ENCODE measurements around the gene EIF2D. TPM values are rescaled to one million over a fixed set of nuclear protein-coding genes. Genes with fewer than 3 reads are reported as not detected.

Gene EIF2D, protein sequence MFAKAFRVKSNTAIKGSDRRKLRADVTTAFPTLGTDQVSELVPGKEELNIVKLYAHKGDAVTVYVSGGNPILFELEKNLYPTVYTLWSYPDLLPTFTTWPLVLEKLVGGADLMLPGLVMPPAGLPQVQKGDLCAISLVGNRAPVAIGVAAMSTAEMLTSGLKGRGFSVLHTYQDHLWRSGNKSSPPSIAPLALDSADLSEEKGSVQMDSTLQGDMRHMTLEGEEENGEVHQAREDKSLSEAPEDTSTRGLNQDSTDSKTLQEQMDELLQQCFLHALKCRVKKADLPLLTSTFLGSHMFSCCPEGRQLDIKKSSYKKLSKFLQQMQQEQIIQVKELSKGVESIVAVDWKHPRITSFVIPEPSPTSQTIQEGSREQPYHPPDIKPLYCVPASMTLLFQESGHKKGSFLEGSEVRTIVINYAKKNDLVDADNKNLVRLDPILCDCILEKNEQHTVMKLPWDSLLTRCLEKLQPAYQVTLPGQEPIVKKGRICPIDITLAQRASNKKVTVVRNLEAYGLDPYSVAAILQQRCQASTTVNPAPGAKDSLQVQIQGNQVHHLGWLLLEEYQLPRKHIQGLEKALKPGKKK
- total RNA-seq, result 61.2 and 65.4 TPM in 2 replicates

DNA sequence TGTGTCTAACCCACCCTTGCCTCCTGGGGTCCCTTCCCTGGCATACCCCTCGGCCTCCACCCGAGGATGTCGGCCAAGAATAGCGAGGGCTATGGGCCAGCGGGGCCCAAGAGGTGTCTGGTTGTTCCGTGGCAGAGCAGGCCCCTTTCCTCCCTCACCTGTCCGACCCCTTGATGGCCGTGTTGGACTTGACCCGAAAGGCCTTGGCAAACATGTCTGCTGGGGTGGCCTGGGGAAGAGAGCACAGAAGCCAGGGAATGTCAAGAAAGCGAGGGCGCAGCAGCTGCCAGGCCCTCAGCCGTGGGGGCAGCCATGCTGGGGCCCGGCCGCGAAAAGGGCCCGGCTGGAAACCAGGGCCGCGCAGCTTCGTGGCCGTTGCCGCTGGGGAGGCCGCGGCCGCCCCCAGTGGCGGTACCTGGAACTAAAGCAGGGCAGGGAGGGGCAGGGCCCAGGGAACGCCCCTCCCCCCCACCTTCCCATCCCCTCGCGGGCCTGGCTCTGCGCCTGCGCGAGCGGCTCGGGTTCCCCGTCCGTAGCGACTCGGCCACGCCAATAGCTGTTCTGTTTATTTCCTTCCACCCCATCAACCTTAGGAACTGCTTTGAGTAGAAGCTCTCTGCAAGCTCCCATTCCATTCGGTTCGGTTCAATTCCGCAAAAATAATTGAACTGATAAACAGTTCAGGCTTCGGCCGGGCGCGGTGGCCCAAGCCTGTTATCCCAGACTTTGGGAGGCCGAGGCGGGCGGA lies at the start of gene EIF2D:
EIF2D (minus strand) TSS at position 337 of the 748 bp plus-strand sequence; CDS start at position 214, 123 bp downstream.
- H3K4me3 Mint-ChIP-seq, result peak within 1 kb of the TSS; percentile 96
- H3K27ac Mint-ChIP-seq, result peak within 1 kb of the TSS; percentile 97
- TF ChIP-seq, protein P1, sequence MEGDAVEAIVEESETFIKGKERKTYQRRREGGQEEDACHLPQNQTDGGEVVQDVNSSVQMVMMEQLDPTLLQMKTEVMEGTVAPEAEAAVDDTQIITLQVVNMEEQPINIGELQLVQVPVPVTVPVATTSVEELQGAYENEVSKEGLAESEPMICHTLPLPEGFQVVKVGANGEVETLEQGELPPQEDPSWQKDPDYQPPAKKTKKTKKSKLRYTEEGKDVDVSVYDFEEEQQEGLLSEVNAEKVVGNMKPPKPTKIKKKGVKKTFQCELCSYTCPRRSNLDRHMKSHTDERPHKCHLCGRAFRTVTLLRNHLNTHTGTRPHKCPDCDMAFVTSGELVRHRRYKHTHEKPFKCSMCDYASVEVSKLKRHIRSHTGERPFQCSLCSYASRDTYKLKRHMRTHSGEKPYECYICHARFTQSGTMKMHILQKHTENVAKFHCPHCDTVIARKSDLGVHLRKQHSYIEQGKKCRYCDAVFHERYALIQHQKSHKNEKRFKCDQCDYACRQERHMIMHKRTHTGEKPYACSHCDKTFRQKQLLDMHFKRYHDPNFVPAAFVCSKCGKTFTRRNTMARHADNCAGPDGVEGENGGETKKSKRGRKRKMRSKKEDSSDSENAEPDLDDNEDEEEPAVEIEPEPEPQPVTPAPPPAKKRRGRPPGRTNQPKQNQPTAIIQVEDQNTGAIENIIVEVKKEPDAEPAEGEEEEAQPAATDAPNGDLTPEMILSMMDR (IDR thresholded peaks at IDR 0.05), result peak; percentile 72
- no peaks in the 10 kb centered on the region for H3K27me3 Mint-ChIP-seq
- no peaks in the 10 kb centered on the region for H3K9me3 Mint-ChIP-seq
- intact Hi-C loops (cut with micrococcal nuclease), result loop anchor here (1.0 to 5.0 kb wide), 7 partner anchors 23 to 440 kb away; partner anchors contain the start of genes DYRK3, PFKFB2 and YOD1
- peak; percentile 98 for ATAC-seq (ENCODE audit: low read depth)
- CTCF ChIA-PET, result interaction anchor here (0.5 to 4.6 kb wide), 13 partner anchors 16 to 321 kb away, joined by 3 to 23 read pairs (median 5); partner anchors contain the start of genes DYRK3 and IKBKE
- H3K36me3 Mint-ChIP-seq (ENCODE audit: low read depth), result peaks cover 33% of the 10 kb centered on the region
- peak; percentile 95 for DNase-seq
- POLR2A ChIA-PET, result interaction anchor here (0.6 to 3.5 kb wide), 19 partner anchors 9 to 438 kb away, joined by 3 to 15 read pairs (median 5); partner anchors contain the start of genes DYRK3 and IKBKE
- peaks cover 30% of the 10 kb centered on the region for H3K4me1 Mint-ChIP-seq

DNA sequence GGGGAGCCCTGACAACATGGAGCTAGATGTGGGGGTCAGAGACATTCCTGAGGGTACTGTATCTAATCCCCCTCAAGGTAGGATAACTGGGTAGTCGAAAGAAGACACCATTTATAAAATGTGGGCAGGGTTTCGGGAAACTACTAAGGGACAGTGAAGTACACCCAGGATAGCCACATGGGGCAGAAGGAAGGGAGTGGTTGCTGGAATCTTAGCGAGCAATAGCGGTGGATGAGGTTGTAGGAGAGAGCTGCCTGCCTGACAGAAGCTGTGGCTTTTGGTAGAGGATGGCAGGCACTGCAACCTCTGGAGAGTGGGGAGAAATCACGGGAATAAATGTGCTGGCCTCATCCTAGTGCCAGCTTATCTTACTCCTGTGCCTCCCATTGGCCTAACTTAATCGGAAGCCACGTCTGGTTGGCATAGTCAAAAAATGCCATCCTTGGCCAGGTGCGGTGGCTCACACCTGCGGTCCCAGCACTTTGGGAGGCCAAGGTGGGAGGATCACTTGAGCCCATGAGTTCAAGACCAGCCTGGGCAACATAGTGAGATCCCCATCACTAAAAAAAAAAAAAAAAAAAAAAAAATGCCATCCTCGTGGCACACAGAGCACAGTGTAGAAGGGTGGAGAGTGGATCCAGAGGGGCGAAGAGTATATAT lies 49.0 kb upstream of the EIF2D start:
- CTCF ChIA-PET, result interaction anchor here (0.8 to 2.1 kb wide), 4 partner anchors 30 to 321 kb away, joined by 3 to 5 read pairs (median 3); no protein-coding TSS in a partner anchor
- Mint-ChIP-seq H3K27me3 (peaks cover 6% of the 10 kb centered on the region), H3K36me3 (ENCODE audit: low read depth) (no peaks in the 10 kb centered on the region), H3K9me3 (no peaks in the 10 kb centered on the region), H3K27ac (no peak overlapping the region), H3K4me3 (no peak overlapping the region), H3K4me1 (peaks cover 29% of the 10 kb centered on the region)
- POLR2A ChIA-PET, result no interaction called here
- TF ChIP-seq, protein P1 (IDR thresholded peaks at IDR 0.05), result no peak
- intact Hi-C loops (cut with micrococcal nuclease), result no loop called here
- ATAC-seq (ENCODE audit: low read depth), result no peak
- DNase-seq, result no peak

DNA sequence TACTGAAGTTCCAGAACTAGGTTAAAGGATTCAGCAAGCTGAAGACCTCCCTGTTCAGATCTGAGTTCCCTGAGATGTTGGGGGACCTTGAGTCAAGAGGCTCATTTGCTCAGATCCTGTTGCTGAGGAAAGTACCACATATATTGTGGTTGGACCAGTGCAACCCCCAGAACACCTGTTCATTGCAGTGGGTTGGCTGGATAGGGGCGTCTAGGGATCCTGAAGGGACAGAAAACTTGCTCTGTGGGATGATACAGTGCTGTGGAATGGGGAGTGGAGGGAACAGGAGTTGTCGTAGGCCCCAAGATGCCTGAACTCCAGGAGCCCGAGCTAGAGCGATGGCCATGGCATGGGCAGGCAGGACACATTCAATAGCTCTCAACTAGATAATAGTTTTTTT lies 47.9 kb upstream of the EIF2D start:
- ATAC-seq (ENCODE audit: low read depth), result no peak
- H3K4me3 Mint-ChIP-seq, result no peak overlapping the region
- TF ChIP-seq, protein P1 (IDR thresholded peaks at IDR 0.05), result no peak
- H3K27me3 Mint-ChIP-seq, result peaks cover 6% of the 10 kb centered on the region
- ChIA-PET CTCF (interaction anchor here (1.1 to 3.2 kb wide), 7 partner anchors 11 to 273 kb away, joined by 4 to 14 read pairs (median 4); no protein-coding TSS in a partner anchor), POLR2A (interaction anchor here (0.6 to 0.8 kb wide), 2 partner anchors 25 to 179 kb away, joined by 4 to 7 read pairs; partner anchors contain the start of gene DYRK3)
- no peaks in the 10 kb centered on the region for H3K36me3 Mint-ChIP-seq (ENCODE audit: low read depth)
- H3K4me1 Mint-ChIP-seq, result peaks cover 29% of the 10 kb centered on the region
- intact Hi-C loops (cut with micrococcal nuclease), result no loop called here
- H3K9me3 Mint-ChIP-seq, result no peaks in the 10 kb centered on the region
- DNase-seq, result no peak
- no peak overlapping the region for H3K27ac Mint-ChIP-seq

DNA sequence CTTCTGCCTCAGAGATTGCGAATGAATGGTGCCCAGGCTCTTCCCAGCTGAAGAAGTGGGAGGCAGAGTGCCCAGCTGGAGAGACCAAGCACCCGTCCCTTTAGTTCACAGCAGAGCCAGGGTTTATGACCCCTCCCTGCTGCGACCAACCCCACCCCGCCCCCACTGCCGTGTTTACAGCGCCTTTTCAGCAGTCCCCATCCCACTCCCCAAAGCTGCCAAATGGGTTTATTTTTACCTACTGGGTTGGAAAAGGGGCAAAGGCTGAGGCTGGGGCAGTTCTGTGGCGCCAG lies 46.7 kb upstream of the EIF2D start:
- Mint-ChIP-seq H3K4me1 (peaks cover 20% of the 10 kb centered on the region), H3K36me3 (ENCODE audit: low read depth) (no peaks in the 10 kb centered on the region), H3K4me3 (no peak overlapping the region), H3K27me3 (peaks cover 4% of the 10 kb centered on the region), H3K9me3 (no peaks in the 10 kb centered on the region), H3K27ac (no peak overlapping the region)
- intact Hi-C loops (cut with micrococcal nuclease), result loop anchor here (1.0 to 2.0 kb wide), 4 partner anchors 68 to 323 kb away; no protein-coding TSS in a partner anchor
- POLR2A ChIA-PET, result no interaction called here
- no peak for ATAC-seq (ENCODE audit: low read depth)
- no peak for DNase-seq
- CTCF ChIA-PET, result interaction anchor here (0.6 to 3.2 kb wide), 13 partner anchors 10 to 323 kb away, joined by 3 to 19 read pairs (median 4); partner anchors contain the start of gene IKBKE
- TF ChIP-seq, protein P1 (IDR thresholded peaks at IDR 0.05), result no peak

All from activated B cell treated with CpG ODN at 0.5 μM for 24 hours (primary cell).